ENCODE measurements around the gene CDC16.
A peak's percentile ranks its signal among the peaks of the same experiment; 100 is the strongest.

Gene CDC16

DNA sequence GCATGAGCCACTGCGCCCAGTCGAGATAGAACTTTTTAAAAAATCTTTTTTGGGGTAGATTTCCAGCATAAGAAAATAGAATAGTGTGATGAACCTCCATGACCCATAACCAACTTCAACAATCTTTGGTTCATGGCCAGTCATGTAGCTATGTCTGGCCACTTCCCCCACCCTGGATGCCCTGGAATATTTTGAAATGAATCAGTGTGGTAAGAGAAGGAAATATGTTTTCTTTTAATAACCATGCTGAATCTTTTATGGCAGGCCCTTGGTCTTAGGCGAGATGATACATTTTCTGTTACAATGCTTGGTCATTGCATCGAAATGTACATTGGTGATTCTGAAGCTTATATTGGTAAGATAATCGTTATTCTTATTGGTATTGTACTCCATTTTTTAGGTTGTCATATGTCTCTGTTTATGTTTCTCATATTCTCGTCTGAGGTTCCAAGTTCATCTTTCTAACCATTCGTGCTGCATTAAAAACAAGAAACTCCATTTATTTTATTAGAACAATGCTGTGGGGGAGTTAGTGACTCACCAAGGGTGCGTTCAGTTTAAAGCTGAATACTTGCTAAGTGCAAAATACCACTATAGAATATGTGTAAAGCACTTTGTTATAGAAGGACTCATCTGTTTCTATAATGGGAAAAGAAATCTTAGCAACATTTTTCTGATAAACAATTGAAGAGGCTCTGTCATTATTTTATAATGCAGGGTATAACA lies 30.4 kb downstream of the CDC16 start:
- peak; percentile 83 for DNase-seq

GRCh38 chr13:114266241-114266640 lies 31.5 kb downstream of the CDC16 start:
- DNase-seq, result no peak

DNA sequence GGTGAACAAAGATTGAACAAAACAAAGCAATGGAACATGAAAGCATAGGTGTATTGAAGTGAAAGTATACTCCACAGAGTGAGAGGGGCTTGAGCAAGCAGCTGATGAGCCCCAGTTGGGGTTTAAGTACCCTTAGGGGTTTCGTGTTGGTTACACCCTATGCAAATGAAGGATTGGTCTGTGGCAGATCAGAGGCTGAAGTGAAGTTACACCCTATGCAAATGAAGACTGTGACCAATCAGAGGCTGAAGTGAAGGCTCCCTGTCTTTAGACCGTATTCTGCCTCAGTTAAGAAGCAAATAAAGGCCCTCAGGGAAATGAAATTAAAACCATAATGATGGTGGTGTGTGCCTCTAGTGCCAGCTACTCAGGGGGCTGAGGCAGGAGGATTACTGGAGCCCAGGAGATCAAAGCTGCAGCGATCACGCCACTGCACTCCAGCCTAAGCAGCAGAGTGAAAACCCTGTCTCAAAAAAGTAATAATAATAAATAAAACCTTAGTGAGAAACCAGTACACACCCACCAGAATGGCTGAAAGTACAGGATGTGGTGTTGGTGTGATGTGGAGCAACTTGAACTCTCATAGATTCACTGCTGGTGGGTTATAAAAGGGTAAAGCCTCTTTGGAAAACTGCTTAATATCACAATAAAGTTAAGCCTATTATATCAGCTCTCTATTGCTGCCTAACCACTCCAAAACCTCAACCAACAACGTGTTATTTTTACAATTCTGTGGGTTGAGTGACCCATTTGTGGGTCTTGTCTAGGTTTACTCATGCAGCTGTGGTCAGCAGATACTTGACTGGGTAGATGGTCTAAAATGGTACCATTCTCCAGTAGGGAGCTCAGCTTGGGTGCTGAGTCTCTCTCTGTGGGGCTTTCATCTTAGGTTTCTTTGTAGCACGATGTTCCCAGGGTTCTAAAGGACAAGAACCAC lies 33.9 kb downstream of the CDC16 start:
- DNase-seq, result no peak

DNA sequence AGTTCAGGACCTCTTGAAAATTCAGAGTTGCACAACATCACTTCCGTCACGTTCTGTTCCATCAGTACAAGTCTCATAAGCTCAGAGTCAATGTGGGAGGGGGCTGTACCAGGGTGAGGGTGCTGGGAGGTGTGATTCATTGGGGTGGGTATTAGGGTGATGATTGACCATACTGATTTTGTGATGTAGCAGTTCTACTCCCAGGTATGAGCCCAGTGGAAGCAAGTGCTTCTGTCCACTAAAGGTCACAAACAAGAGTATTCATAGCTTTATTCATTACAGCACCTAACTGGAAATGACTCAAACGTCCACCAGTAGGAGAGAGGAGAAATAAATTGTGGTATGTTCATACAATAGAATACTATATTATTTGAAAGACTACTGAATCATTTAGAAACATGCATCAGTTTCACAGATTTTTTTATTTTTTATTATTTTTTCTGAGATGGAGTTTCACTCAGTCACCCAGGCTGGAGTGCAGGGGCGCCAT lies 34.6 kb downstream of the CDC16 start:
- DNase-seq, result no peak

- DNase-seq, result no peak
Measured at GRCh38 chr13:114272977-114273376, 38.3 kb downstream of the CDC16 start.

DNA sequence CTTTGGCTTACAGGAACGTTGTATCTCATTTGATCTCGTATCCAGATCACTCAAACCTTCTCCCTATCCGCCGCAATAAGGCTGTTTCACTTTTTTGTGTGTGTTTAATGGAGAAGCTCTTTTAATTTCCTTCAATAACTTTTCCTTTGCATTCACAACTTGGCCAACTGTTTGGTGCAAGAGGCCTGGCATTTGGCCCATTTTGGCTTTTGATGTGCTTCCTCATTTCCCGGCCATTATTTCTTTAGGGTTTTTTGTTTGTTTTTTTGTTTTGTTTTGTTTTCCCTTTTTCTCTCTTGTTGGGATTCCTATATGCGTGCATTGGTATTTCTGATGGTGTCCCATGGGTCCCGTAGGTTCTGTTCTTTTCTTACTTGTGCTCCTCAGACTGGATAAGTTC lies 40.6 kb downstream of the CDC16 start:
- no peak for DNase-seq

- no peak for DNase-seq
Measured at GRCh38 chr13:114279146-114279545, 44.4 kb downstream of the CDC16 start.

DNA sequence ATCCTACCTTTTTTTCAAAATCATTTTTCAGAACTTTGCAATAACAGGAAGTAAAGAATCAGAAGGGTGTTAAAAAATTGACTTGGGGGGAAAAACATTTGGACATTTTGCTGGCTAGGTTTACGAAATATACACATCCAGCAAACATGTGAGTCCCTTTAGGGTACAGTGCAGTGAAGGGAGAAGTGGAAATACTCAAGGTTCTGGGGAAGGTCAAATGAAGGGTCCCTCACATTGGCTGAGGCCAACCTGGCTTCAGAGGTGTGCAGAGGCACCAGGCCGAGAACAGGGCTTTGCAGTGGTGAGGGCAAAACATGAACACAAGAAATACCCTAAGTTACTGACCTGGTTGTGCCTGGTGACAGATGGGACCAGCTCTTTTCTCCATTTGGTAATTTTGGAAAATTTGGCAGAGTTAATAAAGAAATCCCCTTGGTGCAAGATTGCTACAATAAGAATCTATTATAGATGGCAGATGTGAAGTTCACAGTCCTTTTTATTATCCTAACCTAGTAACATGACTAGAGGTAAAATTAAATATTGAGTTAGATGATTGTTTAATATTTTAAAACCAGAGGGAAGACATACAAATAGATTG lies 45.2 kb downstream of the CDC16 start:
- no peak for DNase-seq

DNA sequence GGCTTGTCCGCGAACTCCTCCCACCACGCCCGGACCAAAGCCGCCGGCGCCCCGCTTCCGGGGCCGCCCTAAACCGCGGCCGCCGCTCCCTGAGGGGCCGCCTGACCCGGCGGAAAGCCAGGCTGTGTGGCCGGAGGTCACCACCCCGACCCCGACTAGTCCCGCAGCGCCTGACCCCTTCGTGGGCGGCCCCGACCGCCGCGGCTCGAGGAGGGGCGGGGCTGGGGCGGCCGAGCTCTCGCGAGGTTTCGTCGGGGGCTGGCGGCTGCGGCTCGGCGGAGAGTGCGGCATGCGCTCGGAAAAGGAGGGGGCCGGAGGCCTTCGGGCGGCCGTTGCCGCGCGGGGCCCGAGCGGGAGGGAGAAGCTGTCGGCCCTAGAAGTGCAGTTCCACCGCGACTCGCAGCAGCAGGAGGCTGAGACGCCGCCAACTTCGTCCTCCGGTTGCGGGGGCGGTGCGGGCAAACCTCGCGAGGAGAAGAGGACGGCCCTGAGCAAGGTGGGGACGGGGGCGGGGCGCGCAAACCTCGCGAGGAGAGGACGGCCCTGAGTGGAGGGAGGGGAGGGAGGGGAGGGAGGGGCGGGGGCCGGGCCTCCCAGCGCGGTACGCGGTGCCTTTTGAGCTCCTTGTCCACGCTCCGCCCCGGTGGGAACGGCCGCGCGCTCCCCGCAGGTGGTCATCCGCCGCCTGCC lies 46.8 kb downstream of the CDC16 start, which contains the start of gene UPF3A:
TSS of gene UPF3A (plus strand) at position 251 of the 690 bp plus-strand sequence. CDS start at position 290, 39 bp downstream.
- peak; percentile 94 for DNase-seq

DNA sequence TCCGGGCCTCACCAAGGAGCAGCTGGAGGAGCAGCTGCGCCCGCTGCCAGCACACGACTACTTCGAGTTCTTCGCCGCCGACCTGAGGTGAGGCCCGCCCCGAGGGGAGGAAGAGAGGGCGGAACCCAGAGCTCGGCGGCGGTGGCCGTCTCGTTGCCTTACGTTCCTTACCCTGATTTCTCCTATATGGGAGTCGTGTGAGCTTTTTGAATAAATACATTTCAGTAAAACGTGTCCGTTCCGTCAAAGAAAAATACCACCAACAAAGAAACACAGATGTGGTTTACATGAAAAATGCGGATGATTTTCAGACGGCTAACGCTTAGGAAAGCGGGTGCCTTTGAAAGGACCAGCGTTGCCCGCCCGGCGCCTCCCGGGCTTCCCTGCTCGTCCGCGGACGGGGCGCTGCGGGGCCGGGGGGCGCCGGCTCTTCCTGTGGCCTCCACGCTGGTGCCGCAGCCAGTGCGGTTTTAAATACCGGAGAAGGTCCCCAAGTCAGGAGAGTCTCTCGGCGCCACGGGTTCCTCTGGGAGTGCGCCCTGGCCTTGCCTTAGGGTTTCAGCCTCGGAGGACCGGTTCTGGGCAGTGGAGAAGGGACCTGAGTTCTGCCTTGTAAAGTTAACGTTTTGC lies 47.5 kb downstream of the CDC16 start:
- no peak for DNase-seq

DNA sequence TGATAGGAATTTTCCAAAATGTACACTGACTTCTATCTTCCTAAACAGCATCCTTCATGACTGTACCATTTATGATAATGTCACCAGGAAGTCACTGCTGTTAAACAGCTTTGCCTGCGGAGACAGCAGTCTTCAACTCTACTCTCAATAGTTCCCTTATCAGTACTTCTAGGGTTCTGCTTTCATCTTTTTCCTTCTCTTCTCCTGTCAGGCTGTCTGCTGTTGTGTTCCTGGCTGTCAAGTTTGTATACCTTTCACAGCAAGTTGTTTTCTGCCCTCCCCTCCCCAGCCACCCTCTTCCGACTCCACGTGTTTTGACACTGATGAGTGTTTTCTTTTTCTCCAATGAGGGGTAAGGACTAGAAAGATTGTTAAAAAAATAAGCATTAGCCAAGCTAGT lies 48.9 kb downstream of the CDC16 start:
- no peak for DNase-seq

DNA sequence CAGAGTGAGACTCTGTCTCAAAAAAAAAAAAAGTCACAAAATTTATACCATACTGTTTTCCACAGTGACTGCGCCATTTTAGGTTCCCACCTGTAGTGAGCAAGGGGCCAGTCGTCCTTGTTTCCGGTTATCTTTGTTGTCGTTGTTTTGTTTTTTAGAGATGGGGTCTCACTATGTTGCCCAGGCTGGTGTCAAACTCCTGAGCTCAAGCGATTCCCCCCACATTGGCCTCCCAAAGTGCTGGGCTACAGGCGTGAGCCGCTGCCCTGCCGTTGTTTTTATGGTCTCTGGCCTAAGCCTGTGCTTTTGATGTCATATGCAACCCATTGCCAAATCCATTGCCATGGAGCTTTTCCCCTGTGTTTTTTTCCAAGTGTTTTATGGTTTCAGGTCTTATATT lies 50.0 kb downstream of the CDC16 start:
- DNase-seq, result no peak

DNA sequence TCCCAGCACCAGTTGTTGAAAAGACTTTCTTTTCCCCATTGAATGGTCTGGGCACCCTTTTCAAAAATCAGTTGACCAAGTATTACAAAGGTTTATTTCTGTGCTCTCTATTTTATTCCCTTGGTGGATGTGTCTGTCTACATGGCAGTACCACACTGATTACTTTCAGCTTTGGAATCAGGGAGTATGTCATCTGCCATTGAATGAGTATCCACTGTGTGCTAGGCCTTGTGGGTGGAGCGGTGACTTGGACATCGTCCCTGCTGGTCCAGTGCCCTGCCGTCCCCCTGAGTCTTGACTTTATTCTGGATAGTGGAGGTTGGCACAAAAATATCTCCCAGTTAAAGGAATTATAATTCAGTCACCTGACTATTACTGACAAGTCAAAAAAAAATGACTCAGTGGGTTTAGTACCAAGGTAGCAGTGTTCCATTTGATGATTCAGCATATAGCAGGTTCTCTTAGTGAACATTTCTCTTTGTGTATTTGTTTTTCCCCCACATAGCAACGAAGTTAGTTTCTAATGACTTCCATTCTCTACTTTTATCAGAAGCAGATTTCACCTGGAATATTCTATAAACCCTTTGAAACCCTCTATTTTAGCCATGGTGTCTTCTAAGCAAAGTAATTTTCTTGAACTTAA lies 50.6 kb downstream of the CDC16 start:
- no peak for DNase-seq

DNA sequence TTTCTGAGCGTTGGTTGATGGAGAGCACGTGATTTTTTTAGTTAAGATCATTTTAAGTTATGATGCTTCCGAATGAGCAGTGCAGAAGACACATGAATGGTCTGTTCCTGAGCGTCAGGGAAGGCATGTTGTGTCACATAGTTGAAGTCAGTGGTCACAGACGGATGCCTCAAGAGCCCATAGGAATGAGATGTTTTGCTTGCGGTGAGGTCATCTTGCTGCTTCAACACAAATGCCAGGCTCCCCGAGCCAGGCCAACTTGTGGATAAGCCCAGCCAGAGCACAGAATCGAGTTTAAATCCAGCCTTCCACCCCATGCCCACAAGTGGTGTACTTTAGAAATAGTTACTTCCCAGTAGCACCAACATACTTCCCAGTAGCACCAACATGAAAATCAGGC lies 52.1 kb downstream of the CDC16 start:
- DNase-seq, result peak; percentile 25

DNA sequence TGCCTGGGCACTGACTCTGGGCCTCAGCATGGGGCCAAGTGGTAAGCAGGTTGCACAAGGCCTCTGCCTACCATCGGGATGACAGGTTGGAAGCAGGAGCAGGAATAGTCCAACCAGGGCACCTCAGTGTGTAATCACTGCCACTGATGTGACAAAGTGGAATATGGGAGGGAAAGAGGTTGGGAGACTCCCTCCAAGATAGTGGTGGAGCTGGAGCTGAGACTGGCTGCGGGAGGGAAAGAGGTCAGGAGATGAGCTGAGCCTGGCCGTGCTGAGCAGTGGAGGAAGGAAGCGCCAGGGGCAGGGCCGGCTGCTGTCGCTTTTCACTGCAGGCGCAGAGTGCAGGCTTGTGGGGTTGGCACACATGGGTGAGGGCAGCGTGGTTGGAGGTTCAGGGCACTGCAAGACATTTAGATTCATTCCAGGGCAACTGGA lies 53.5 kb downstream of the CDC16 start:
- DNase-seq, result no peak

DNA sequence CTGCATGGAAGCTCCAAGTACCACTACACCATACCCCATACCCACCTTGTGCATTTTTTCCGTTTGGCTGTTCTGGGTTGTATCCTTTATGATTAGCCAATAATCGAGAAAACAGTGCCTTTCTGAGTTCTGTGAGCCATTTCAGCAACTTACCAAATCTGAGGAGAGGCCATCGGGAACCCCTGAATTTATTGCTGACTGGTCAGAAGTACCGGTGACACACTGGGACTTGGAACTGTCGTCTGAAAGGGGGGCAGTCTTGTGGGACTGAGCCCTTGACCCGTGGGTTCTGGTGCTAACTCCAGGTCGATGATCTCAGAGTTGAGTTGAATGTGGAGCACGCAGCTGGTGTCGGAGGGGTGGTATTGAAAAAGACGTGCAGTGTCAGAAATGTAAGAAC lies 61.8 kb downstream of the CDC16 start:
- DNase-seq, result no peak

DNA sequence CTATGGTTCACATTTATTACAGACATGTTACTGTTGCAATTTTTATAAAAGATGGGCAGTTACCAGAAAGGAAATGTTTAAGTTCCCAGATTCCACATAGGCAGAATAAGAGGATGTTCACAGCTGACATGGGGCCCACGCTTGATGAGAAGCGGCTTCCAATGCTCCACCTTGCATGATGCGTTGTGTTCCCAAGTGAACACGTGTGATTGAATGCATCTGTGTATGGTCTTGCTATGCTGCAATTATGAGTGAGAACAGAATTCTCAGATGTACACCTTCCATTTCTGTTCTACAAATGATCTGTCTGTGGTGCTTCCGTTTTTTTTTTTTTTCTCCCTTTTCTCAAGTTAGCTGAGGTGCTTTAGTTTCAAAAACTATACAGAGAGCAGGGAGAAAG lies 62.2 kb downstream of the CDC16 start:
- DNase-seq, result no peak

DNA sequence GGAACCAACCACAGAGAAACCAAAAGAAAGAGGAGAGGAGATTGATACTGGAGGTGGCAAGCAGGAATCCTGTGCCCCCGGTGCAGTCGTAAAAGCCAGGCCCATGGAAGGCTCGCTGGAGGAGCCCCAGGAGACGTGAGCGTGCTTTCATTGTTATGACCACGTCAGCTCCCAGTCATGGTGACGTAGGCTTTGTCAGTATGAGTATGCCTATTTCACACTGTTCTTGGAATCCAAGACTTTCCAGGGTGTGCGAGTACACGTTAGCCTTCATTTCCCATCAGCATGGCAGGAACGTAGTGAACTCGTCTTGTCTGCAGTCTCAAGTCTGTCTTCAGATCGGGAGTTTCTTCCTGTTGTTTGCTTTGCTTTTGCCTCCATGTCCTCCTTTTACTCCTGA lies 64.2 kb downstream of the CDC16 start:
- peak; percentile 17 for DNase-seq

- no peak for DNase-seq
Measured at GRCh38 chr13:114299604-114300305, 65.1 kb downstream of the CDC16 start.

DNA sequence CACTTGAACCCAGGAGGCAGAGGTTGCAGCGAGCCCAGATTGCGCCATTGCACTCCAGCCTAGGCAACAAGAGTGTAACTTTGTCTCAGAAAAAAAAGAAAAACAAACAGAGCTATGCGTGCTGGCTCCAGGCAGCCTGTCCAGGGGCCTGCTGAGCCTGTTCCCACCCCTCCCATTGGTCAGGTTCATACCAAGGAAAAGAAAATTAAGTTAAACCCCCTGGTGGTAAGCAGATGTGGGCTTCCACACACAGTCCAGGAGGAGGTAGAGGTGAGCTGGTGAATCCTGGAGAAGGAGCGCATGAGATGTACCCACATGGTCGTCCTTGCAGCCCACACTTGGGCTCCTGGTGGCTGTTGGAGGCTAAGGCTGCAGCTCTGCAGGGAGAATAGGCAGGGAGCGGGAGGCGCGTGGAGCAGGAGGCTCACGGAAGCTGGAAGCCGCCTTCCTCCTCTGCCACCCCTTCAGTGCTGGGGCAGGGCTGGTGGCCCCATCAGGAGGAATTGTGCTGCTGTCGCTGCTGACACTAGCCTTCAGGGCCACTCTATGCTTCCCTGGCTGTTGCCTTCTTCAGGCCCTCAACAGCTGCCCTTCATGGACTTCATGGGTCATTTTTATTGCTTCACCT lies 69.1 kb downstream of the CDC16 start:
- no peak for DNase-seq

Data from fibroblast of skin of right quadriceps (primary cell).